K562 (cell line): ENCODE measurements around the gene SH3RF1. TPM values are rescaled to one million over a fixed set of nuclear protein-coding genes. Genes with fewer than 3 reads are reported as not detected.

Source experiments
- ATAC-seq: fragments of 200-7000 bp; cut with Tn5 transposase; 3 replicates; pipeline ENCODE4 v1.9.1; 2020; ENCODE audit warnings: moderate library complexity
- BruUV-seq: library from RNA; stranded (reverse); fragments of 400-500 nt; replicated peaks from 2 replicates; lab custom pipeline; 2021; lab: Mats Ljungman, UMichigan
- CTCF ChIA-PET: fragments of 300-600 bp; formaldehyde crosslinking; extraction: SDS; loops from one replicate; lab custom pipeline; 2021; ENCODE audit warnings: low intra/inter-chr PET ratio; lab: Yijun Ruan, JAX
- POLR2A ChIA-PET: fragments of 300-600, 350-650 bp; sonication (Branson Sonifier 250); formaldehyde crosslinking; extraction: SDS; loops from one replicate; lab custom pipeline; 2021; ENCODE audit warnings: antibody characterized with exemption, inconsistent platforms; lab: Yijun Ruan, JAX
- DNase-seq, 4 experiments: peaks; one replicate each; pipeline versions ENCODE4 v3.0.0 to v3.0.0-alpha.2; 2011 to 2018; ENCODE audit warnings: low spot score in 3 of 4, mixed read lengths in 3 of 4; ENCODE audit errors: extremely low read depth in 1 of 4
- FAIRE-seq: peaks from 2 replicates; lab custom pipeline; 2011; peaks lifted over from hg19 to GRCh38; lab: Jason Lieb, UNC
- H2AFZ ChIP-seq: 2 replicates; pipeline ENCODE4 v1.6.0; 2011; ENCODE audit warnings: low read depth, low read length, control low read depth, inconsistent platforms
- H3K27ac ChIP-seq: fragments of 200-600 bp; 3 replicates; pipeline ENCODE4 v1.8.0; 2011; ENCODE audit warnings: low read depth, mild to moderate bottlenecking, control low read depth, inconsistent platforms, low read length, moderate library complexity, mixed read lengths; ENCODE audit errors: extremely low read depth
- H3K27me3 ChIP-seq, 2 experiments: fragments of 300-600 bp in 1 of 2; 2 replicates in 1 of 2; 3 replicates in 1 of 2; pipeline versions ENCODE4 v1.6.0 to v1.8.0; 2011; ENCODE audit warnings: inconsistent platforms in 2 of 2, low read length in 2 of 2, mild to moderate bottlenecking in 1 of 2, mixed read lengths in 1 of 2, moderate library complexity in 1 of 2; ENCODE audit not compliant: control insufficient read depth in 2 of 2, insufficient read depth in 2 of 2
- H3K36me3 ChIP-seq: fragments of 300-600 bp; 3 replicates; pipeline ENCODE4 v1.8.0; 2011; ENCODE audit warnings: mild to moderate bottlenecking, low read length, inconsistent platforms; ENCODE audit not compliant: control insufficient read depth, insufficient read depth
- H3K4me1 ChIP-seq, 2 experiments: fragments of 200-600 bp in 1 of 2; replicated peaks in 1 of 2; 2 replicates in 1 of 2; 3 replicates in 1 of 2; pipeline versions ENCODE4 v1.5.1 to v1.8.0; 2011; ENCODE audit warnings: inconsistent platforms in 2 of 2, low read length in 2 of 2, mild to moderate bottlenecking in 1 of 2, mixed read lengths in 1 of 2, moderate library complexity in 1 of 2; ENCODE audit not compliant: control insufficient read depth in 2 of 2, insufficient read depth in 2 of 2
- H3K4me2 ChIP-seq: 2 replicates; pipeline ENCODE4 v1.6.1; 2011; ENCODE audit warnings: low read length, control low read depth, inconsistent platforms, mixed read lengths; ENCODE audit not compliant: insufficient read depth
- H3K4me3 ChIP-seq: fragments of 200-600 bp; sonication (generic), shearing (Covaris generic); 2 replicates; pipeline ENCODE4 v1.5.1; 2016; ENCODE audit warnings: control low read depth, inconsistent platforms
- H3K79me2 ChIP-seq: fragments of 200-600 bp; 3 replicates; pipeline ENCODE4 v1.8.0; 2011; ENCODE audit warnings: low read length, inconsistent platforms; ENCODE audit not compliant: control insufficient read depth, insufficient read depth
- H3K9ac ChIP-seq, 2 experiments: 2 replicates each; pipeline versions ENCODE4 v1.6.0 to v1.6.1; 2011; ENCODE audit warnings: low read depth in 2 of 2, low read length in 2 of 2, control low read depth in 1 of 2, inconsistent platforms in 1 of 2, mild to moderate bottlenecking in 1 of 2, mixed read lengths in 1 of 2; ENCODE audit not compliant: insufficient read depth in 1 of 2
- H3K9me1 ChIP-seq: one replicate; pipeline ENCODE4 v1.6.0; 2011; ENCODE audit warnings: inconsistent platforms, mild to moderate bottlenecking, low read length, moderate library complexity; ENCODE audit not compliant: control insufficient read depth, insufficient read depth
- H3K9me3 ChIP-seq: replicated peaks from 2 replicates; pipeline ENCODE4 v1.5.1; 2011; ENCODE audit warnings: low read depth, low read length, inconsistent platforms; ENCODE audit not compliant: control insufficient read depth, insufficient read depth
- H4K20me1 ChIP-seq: replicated peaks from 2 replicates; pipeline ENCODE4 v1.6.1; 2011; ENCODE audit warnings: low read length, inconsistent platforms, mixed read lengths; ENCODE audit not compliant: control insufficient read depth, insufficient read depth
- DACH1 ChIP-seq: fragments of 450-650 bp; IDR thresholded peaks from 2 replicates; pipeline ENCODE4 v1.6.1; 2018; ENCODE audit not compliant: partially characterized antibody
- LEF1 ChIP-seq: fragments of 450-650 bp; IDR thresholded peaks from 2 replicates; pipeline ENCODE4 v1.6.1; 2016; ENCODE audit warnings: mild to moderate bottlenecking
- MEF2D ChIP-seq: conservative IDR thresholded peaks from 2 replicates; pipeline ENCODE4 v1.6.1; 2016; ENCODE audit warnings: low read depth, missing genetic modification characterization, missing compliant biosample characterization
- PPARD ChIP-seq: fragments of 250-450 bp; sonication (Bioruptor Pico); IDR thresholded peaks from 2 replicates; pipeline ENCODE4 v1.8.0; 2022; ENCODE audit warnings: inconsistent platforms, mild to moderate bottlenecking, moderate library complexity
- SAFB ChIP-seq: fragments of 200-400 bp; formaldehyde crosslinking; IDR thresholded peaks from 2 replicates; pipeline ENCODE4 v1.6.1; 2017; ENCODE audit warnings: low read depth, low read length, borderline replicate concordance
- TEAD4 ChIP-seq, 2 experiments: sonication (generic) in 1 of 2; formaldehyde crosslinking in 1 of 2; IDR thresholded peaks; 2 replicates each; pipeline versions ENCODE4 v1.6.1 to v1.8.0; 2012 to 2022; ENCODE audit warnings: borderline replicate concordance in 1 of 2, inconsistent platforms in 1 of 2, low read length in 1 of 2, mild to moderate bottlenecking in 1 of 2, missing genetic modification reagents in 1 of 2
- TOE1 ChIP-seq, 2 experiments: fragments of 450-650 bp in 1 of 2; sonication (generic) in 1 of 2; formaldehyde crosslinking in 1 of 2; IDR thresholded peaks; 2 replicates each; pipeline versions ENCODE4 v1.7.1 to v1.8.0; 2016 to 2022; ENCODE audit warnings: borderline replicate concordance in 2 of 2, mild to moderate bottlenecking in 2 of 2, antibody characterized with exemption in 1 of 2, inconsistent platforms in 1 of 2, low read depth in 1 of 2, missing genetic modification reagents in 1 of 2, moderate library complexity in 1 of 2
- U2AF1 ChIP-seq: fragments of 200-400 bp; formaldehyde crosslinking; optimal IDR thresholded peaks from 2 replicates; pipeline ENCODE3; 2017; ENCODE audit warnings: mild to moderate bottlenecking, low read depth, low read length, moderate library complexity
- ZNF57 ChIP-seq: fragments of 450-650 bp; formaldehyde crosslinking; IDR thresholded peaks from 2 replicates; pipeline ENCODE4 v1.4.0; 2020; ENCODE audit warnings: mild to moderate bottlenecking, moderate library complexity
- ZNF780A ChIP-seq: fragments of 250-450 bp; sonication (Bioruptor Pico); IDR thresholded peaks from 2 replicates; pipeline ENCODE4 v1.5.0; 2021; ENCODE audit warnings: mild to moderate bottlenecking
- WGBS: fragments of 100-300 bp; shearing (Covaris generic); methylation state at CpG from one replicate; pipeline ENCODE4 v1.1.6; 2016; ENCODE audit warnings: low coverage, mixed read lengths; ENCODE audit not compliant: insufficient coverage; ENCODE audit errors: missing lambda C conversion rate; 5-methylcytosine and 5-hydroxymethylcytosine counted together
- in situ Hi-C: fragments of 300-500 bp; cut with MboI; formaldehyde crosslinking; loops from 4 replicates; pipeline ENCODE4 v1.15.0; 2018; ENCODE audit warnings: inconsistent platforms, mixed read lengths
- intact Hi-C: fragments of 100-400 bp; cut with micrococcal nuclease; formaldehyde crosslinking; loops from 2 replicates; pipeline ENCODE4 v1.14.2; 2022
- polyA plus RNA-seq, 8 experiments: library from polyadenylated mRNA; depleted of rRNA in 4 of 8; stranded (reverse) in 5 of 8; unstranded in 3 of 8; fragments of >200 nt; fragmentation: Nextera tagmentation in 2 of 8; fragmentation: Illumina TruSeq in 1 of 8; extraction: Ambion mirVana in 2 of 8; extraction: Trizol in 1 of 8; gene quantifications; 2 replicates each; pipeline versions ENCODE4 v1.2.1 to v1.2.3, GENCODE V29; 2011 to 2014; ENCODE audit warnings: inconsistent platforms in 1 of 8, missing spikeins in 1 of 8
- total RNA-seq, 7 experiments: library from RNA; depleted of rRNA in 6 of 7; stranded (reverse); fragments of >200 nt in 6 of 7; fragmentation: Illumina TruSeq in 2 of 7; extraction: Trizol in 2 of 7; gene quantifications; 2 replicates each; pipeline versions ENCODE4 v1.2.1 to v1.2.3, GENCODE V29; 2011 to 2021; ENCODE audit warnings: low replicate concordance in 1 of 7

Gene SH3RF1
- total and polyA plus RNA-seq, 9 of the 15 experiments (the other 6 are each of a cell fraction or from before 2014, with no cell fraction given) = 0.04 to 0.16 (median 0.11) TPM; not detected in 6

DNA sequence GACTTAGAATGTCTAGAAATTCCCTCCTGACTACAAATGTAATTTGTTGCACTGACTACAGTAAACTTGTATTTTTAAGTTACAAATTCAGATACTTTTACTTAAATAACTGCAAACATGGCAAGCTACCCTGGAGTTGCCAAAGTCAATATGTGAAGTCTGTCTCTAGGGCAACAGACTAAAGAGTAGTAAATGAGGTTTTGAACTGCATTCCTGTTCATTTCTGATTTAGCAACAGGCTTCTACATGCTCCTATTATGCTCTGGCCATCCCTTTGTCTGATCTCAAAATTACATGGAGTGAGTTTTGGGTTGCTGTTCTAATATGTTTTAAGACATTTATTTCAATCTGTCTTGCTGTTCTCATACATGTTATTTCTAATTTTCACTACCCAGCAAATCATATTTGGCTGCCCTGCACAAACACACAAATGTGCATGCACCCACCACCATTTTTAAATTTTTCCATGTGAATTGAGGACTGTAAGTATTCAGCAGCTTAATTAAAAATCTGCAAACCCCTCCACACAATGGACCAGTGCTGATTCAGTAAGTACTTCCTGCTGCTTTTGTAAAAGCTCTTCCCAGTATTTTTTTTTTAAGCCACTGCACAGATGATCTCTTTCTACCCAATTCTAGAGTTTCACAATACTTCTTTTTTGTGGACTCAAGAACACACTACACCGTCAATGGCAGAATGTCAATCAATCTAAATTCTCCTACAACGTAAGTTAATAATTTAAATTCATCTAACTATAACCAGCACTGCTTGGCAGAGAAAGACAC, 26.7 kb downstream of the SH3RF1 start:
- ChIA-PET POLR2A (no interaction called here), CTCF (no interaction called here)
- Histone ChIP-seq H4K20me1 (no peaks in the 10 kb centered on the region), H3K79me2 (no peaks in the 10 kb centered on the region), H3K4me2 (no peak overlapping the region), H3K4me1 (no peaks in the 10 kb centered on the region), H3K4me3 (no peak overlapping the region), H2AFZ (no peak overlapping the region), H3K9ac (no peak overlapping the region), H3K9me3 (no peaks in the 10 kb centered on the region), H3K36me3 (no peaks in the 10 kb centered on the region), H3K27ac (no peak overlapping the region), H3K9me1 (no peaks in the 10 kb centered on the region), H3K27me3 (no peaks in the 10 kb centered on the region)
- BruUV-seq = no TSS peak
- no peak for TF ChIP-seq MEF2D
- no peak for TF ChIP-seq ZNF780A (CRISPR knock-in tag)
- TF ChIP-seq TOE1 (IDR thresholded peaks at IDR 0.05; ENCODE audit: borderline replicate concordance) = no peak
- TF ChIP-seq TOE1 (CRISPR knock-in tag; IDR thresholded peaks at IDR 0.05; ENCODE audit: borderline replicate concordance, low read depth) = no peak
- TF ChIP-seq LEF1 = no peak
- no peak for TF ChIP-seq TEAD4 (IDR thresholded peaks at IDR 0.05; ENCODE audit: low read length)
- TF ChIP-seq TEAD4 (CRISPR knock-in tag; IDR thresholded peaks at IDR 0.05; ENCODE audit: borderline replicate concordance) = no peak
- no peak for TF ChIP-seq DACH1
- no peak for TF ChIP-seq PPARD (CRISPR knock-in tag)
- TF ChIP-seq U2AF1 = no peak
- TF ChIP-seq SAFB = no peak
- no peak for TF ChIP-seq ZNF57 (CRISPR knock-in tag)
- intact Hi-C loops = no loop called here
- 3% methylated on average over 2 of the region's 2 CpGs for WGBS
- in situ Hi-C loops = no loop called here
- no peak for ATAC-seq
- DNase-seq = no peak
- FAIRE-seq = no peak
